ENCODE results near the gene CNTNAP2.

DNA sequence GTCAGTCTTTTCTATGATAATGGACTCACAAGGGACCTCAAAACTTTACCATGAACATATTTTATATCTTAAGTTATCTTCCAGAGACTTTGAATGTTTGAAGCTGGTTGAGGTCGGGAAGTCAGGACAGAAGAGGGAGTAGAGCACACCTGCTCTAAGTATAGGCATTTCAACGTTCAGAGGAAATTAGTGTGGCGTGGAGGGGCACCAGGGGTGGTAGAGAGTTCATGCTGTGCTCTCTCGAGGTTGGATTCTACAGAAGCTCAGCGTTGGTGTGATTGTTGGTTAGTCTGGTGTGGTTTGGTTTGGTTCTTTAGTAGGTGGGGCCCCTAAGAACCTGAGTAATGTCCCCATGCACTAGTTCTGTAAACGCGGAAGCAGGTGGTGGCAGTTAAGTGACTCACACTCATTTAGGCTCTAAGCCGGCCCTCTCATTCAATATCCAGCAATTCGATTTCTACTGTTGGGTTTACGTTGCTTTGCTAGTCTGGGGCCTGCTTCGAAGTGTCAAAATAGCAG lies 19.8 kb downstream of the CNTNAP2 start:
- no peak for TF ChIP-seq EZH2 (IDR thresholded peaks at IDR 0.05; ENCODE audit: insufficient read depth, poor library complexity, severe bottlenecking)
- TF ChIP-seq EZH2phosphoT487 (IDR thresholded peaks at IDR 0.05; ENCODE audit: insufficient read depth, low read depth) = no peak

Measured in GM23248 (cell line).